Measurements from ENCODE around the gene FAM120B.
"Not testable (repeated sequence)": the region's sequence is repeated elsewhere in the genome, so short reads cannot be mapped to it uniquely, and the experiment has no call there.

FAM120B gene

GRCh38 chr6:170347091-170347490, 40.5 kb downstream of the FAM120B start:
- Histone ChIP-seq H3K36me3 (ENCODE audit: control insufficient read depth in 5 of 5, insufficient read depth in 5 of 5, low read length in 5 of 5) (peaks cover 27 to 60% (median 45%) of the 10 kb centered on the region in 5 donors), H3K9me3 (ENCODE audit: control insufficient read depth in 5 of 5, low read length in 5 of 5) (no peaks in the 10 kb centered on the region), H3K27me3 (ENCODE audit: control insufficient read depth in 5 of 5, insufficient read depth in 4 of 5, low read length in 5 of 5) (no peaks in the 10 kb centered on the region), H3K4me1 (ENCODE audit: control insufficient read depth in 5 of 5, insufficient read depth in 5 of 5, low read length in 5 of 5) (peaks cover 3 to 16% (median 5%) of the 10 kb centered on the region in 5 donors), H3K27ac (ENCODE audit: low read depth, low read length) (no peak overlapping the region), H3K4me3 (ENCODE audit: low read depth in 1 of 5, low read length in 5 of 5) (no peak overlapping the region), H3K9ac (ENCODE audit: low read length in 5 of 5) (no peak overlapping the region)

- Histone ChIP-seq H3K27ac (ENCODE audit: low read depth, low read length) (no peak overlapping the region), H3K4me1 (ENCODE audit: control insufficient read depth in 5 of 5, insufficient read depth in 5 of 5, low read length in 5 of 5) (peaks cover 3 to 16% (median 5%) of the 10 kb centered on the region in 5 donors), H3K36me3 (ENCODE audit: control insufficient read depth in 5 of 5, insufficient read depth in 5 of 5, low read length in 5 of 5) (peaks cover 22 to 52% (median 38%) of the 10 kb centered on the region in 5 donors), H3K9me3 (ENCODE audit: control insufficient read depth in 5 of 5, low read length in 5 of 5) (no peaks in the 10 kb centered on the region), H3K4me3 (ENCODE audit: low read depth in 1 of 5, low read length in 5 of 5) (no peak overlapping the region), H3K27me3 (ENCODE audit: control insufficient read depth in 5 of 5, insufficient read depth in 4 of 5, low read length in 5 of 5) (no peaks in the 10 kb centered on the region), H3K9ac (ENCODE audit: low read length in 5 of 5) (no peak overlapping the region)
These were observed 41.4 kb downstream of the FAM120B start for GRCh38 chr6:170347975-170348374.

GRCh38 chr6:170351456-170351855, 44.9 kb downstream of the FAM120B start:
- H3K36me3 ChIP-seq (ENCODE audit: control insufficient read depth in 5 of 5, insufficient read depth in 5 of 5, low read length in 5 of 5): peaks cover 18 to 34% (median 30%) of the 10 kb centered on the region in 5 donors
- H3K27me3 ChIP-seq (ENCODE audit: control insufficient read depth in 5 of 5, insufficient read depth in 4 of 5, low read length in 5 of 5); H3K9me3 ChIP-seq (ENCODE audit: control insufficient read depth in 5 of 5, low read length in 5 of 5); H3K27ac ChIP-seq (ENCODE audit: low read depth, low read length); H3K9ac ChIP-seq (ENCODE audit: low read length in 5 of 5); H3K4me1 ChIP-seq (ENCODE audit: control insufficient read depth in 5 of 5, insufficient read depth in 5 of 5, low read length in 5 of 5); H3K4me3 ChIP-seq (ENCODE audit: low read depth in 1 of 5, low read length in 5 of 5): not testable (repeated sequence)

- H3K4me3 ChIP-seq (ENCODE audit: low read depth in 1 of 5, low read length in 5 of 5); H3K27me3 ChIP-seq (ENCODE audit: control insufficient read depth in 5 of 5, insufficient read depth in 4 of 5, low read length in 5 of 5); H3K9me3 ChIP-seq (ENCODE audit: control insufficient read depth in 5 of 5, low read length in 5 of 5); H3K27ac ChIP-seq (ENCODE audit: low read depth, low read length); H3K9ac ChIP-seq (ENCODE audit: low read length in 5 of 5): not testable (repeated sequence)
- peaks cover 9 to 48% (median 33%) of the 10 kb centered on the region in 5 donors for H3K36me3 ChIP-seq (ENCODE audit: control insufficient read depth in 5 of 5, insufficient read depth in 5 of 5, low read length in 5 of 5)
- peaks cover 0 to 11% (median under 1%) of the 10 kb centered on the region in 5 donors for H3K4me1 ChIP-seq (ENCODE audit: control insufficient read depth in 5 of 5, insufficient read depth in 5 of 5, low read length in 5 of 5)
These were observed 48.6 kb downstream of the FAM120B start for GRCh38 chr6:170355190-170355589.

- Histone ChIP-seq H3K4me3 (ENCODE audit: low read depth in 1 of 5, low read length in 5 of 5) (no peak overlapping the region), H3K27ac (ENCODE audit: low read depth, low read length) (no peak overlapping the region), H3K4me1 (ENCODE audit: control insufficient read depth in 5 of 5, insufficient read depth in 5 of 5, low read length in 5 of 5) (peaks cover 0 to 16% (median 4%) of the 10 kb centered on the region in 5 donors), H3K9ac (ENCODE audit: low read length in 5 of 5) (no peak overlapping the region), H3K9me3 (ENCODE audit: control insufficient read depth in 5 of 5, low read length in 5 of 5) (no peaks in the 10 kb centered on the region), H3K36me3 (ENCODE audit: control insufficient read depth in 5 of 5, insufficient read depth in 5 of 5, low read length in 5 of 5) (peaks cover 8 to 48% (median 29%) of the 10 kb centered on the region in 5 donors), H3K27me3 (ENCODE audit: control insufficient read depth in 5 of 5, insufficient read depth in 4 of 5, low read length in 5 of 5) (no peaks in the 10 kb centered on the region)
These were observed 49.1 kb downstream of the FAM120B start for GRCh38 chr6:170355661-170356060.

GRCh38 chr6:170357812-170358211, 51.3 kb downstream of the FAM120B start:
- no peaks in the 10 kb centered on the region for H3K9me3 ChIP-seq (ENCODE audit: control insufficient read depth in 5 of 5, low read length in 5 of 5)
- H3K36me3 ChIP-seq (ENCODE audit: control insufficient read depth in 5 of 5, insufficient read depth in 5 of 5, low read length in 5 of 5): peaks cover 0 to 53% (median 33%) of the 10 kb centered on the region in 5 donors
- no peak overlapping the region for H3K9ac ChIP-seq (ENCODE audit: low read length in 5 of 5)
- no peak overlapping the region for H3K27ac ChIP-seq (ENCODE audit: low read depth, low read length)
- H3K4me1 ChIP-seq (ENCODE audit: control insufficient read depth in 5 of 5, insufficient read depth in 5 of 5, low read length in 5 of 5): peaks cover 0 to 17% (median 5%) of the 10 kb centered on the region in 5 donors
- H3K4me3 ChIP-seq (ENCODE audit: low read depth in 1 of 5, low read length in 5 of 5): no peak overlapping the region
- no peaks in the 10 kb centered on the region for H3K27me3 ChIP-seq (ENCODE audit: control insufficient read depth in 5 of 5, insufficient read depth in 4 of 5, low read length in 5 of 5)

- no peak overlapping the region for H3K27ac ChIP-seq (ENCODE audit: low read depth, low read length)
- peaks cover 0 to 17% (median 5%) of the 10 kb centered on the region in 5 donors for H3K4me1 ChIP-seq (ENCODE audit: control insufficient read depth in 5 of 5, insufficient read depth in 5 of 5, low read length in 5 of 5)
- no peak overlapping the region for H3K4me3 ChIP-seq (ENCODE audit: low read depth in 1 of 5, low read length in 5 of 5)
- no peak overlapping the region for H3K9ac ChIP-seq (ENCODE audit: low read length in 5 of 5)
- H3K27me3 ChIP-seq (ENCODE audit: control insufficient read depth in 5 of 5, insufficient read depth in 4 of 5, low read length in 5 of 5): no peaks in the 10 kb centered on the region
- H3K36me3 ChIP-seq (ENCODE audit: control insufficient read depth in 5 of 5, insufficient read depth in 5 of 5, low read length in 5 of 5): peaks cover 0 to 60% (median 37%) of the 10 kb centered on the region in 5 donors
- H3K9me3 ChIP-seq (ENCODE audit: control insufficient read depth in 5 of 5, low read length in 5 of 5): no peaks in the 10 kb centered on the region
These were observed 51.9 kb downstream of the FAM120B start for GRCh38 chr6:170358496-170358895.

GRCh38 chr6:170360476-170360875, 53.9 kb downstream of the FAM120B start:
- no peak overlapping the region for H3K27ac ChIP-seq (ENCODE audit: low read depth, low read length)
- no peak overlapping the region for H3K9ac ChIP-seq (ENCODE audit: low read length in 5 of 5)
- peaks cover 0 to 17% (median 5%) of the 10 kb centered on the region in 5 donors for H3K4me1 ChIP-seq (ENCODE audit: control insufficient read depth in 5 of 5, insufficient read depth in 5 of 5, low read length in 5 of 5)
- H3K4me3 ChIP-seq (ENCODE audit: low read depth in 1 of 5, low read length in 5 of 5): no peak overlapping the region
- H3K36me3 ChIP-seq (ENCODE audit: control insufficient read depth in 5 of 5, insufficient read depth in 5 of 5, low read length in 5 of 5): peaks cover 0 to 77% (median 54%) of the 10 kb centered on the region in 5 donors
- H3K27me3 ChIP-seq (ENCODE audit: control insufficient read depth in 5 of 5, insufficient read depth in 4 of 5, low read length in 5 of 5): no peaks in the 10 kb centered on the region
- H3K9me3 ChIP-seq (ENCODE audit: control insufficient read depth in 5 of 5, low read length in 5 of 5): no peaks in the 10 kb centered on the region

- Histone ChIP-seq H3K4me1 (ENCODE audit: control insufficient read depth in 5 of 5, insufficient read depth in 5 of 5, low read length in 5 of 5) (peaks cover 0 to 17% (median 5%) of the 10 kb centered on the region in 5 donors), H3K36me3 (ENCODE audit: control insufficient read depth in 5 of 5, insufficient read depth in 5 of 5, low read length in 5 of 5) (peaks cover 0 to 81% (median 52%) of the 10 kb centered on the region in 5 donors), H3K27ac (ENCODE audit: low read depth, low read length) (no peak overlapping the region), H3K9me3 (ENCODE audit: control insufficient read depth in 5 of 5, low read length in 5 of 5) (no peaks in the 10 kb centered on the region), H3K4me3 (ENCODE audit: low read depth in 1 of 5, low read length in 5 of 5) (no peak overlapping the region), H3K27me3 (ENCODE audit: control insufficient read depth in 5 of 5, insufficient read depth in 4 of 5, low read length in 5 of 5) (no peaks in the 10 kb centered on the region), H3K9ac (ENCODE audit: low read length in 5 of 5) (no peak overlapping the region)
These were observed 54.8 kb downstream of the FAM120B start for GRCh38 chr6:170361335-170361734.

GRCh38 chr6:170362121-170362520, 55.6 kb downstream of the FAM120B start:
- H3K27ac ChIP-seq (ENCODE audit: low read depth, low read length): no peak overlapping the region
- no peak overlapping the region for H3K9ac ChIP-seq (ENCODE audit: low read length in 5 of 5)
- no peak overlapping the region for H3K4me3 ChIP-seq (ENCODE audit: low read depth in 1 of 5, low read length in 5 of 5)
- H3K36me3 ChIP-seq (ENCODE audit: control insufficient read depth in 5 of 5, insufficient read depth in 5 of 5, low read length in 5 of 5): peaks cover 0 to 78% (median 53%) of the 10 kb centered on the region in 5 donors
- H3K4me1 ChIP-seq (ENCODE audit: control insufficient read depth in 5 of 5, insufficient read depth in 5 of 5, low read length in 5 of 5): peaks cover 0 to 17% (median 5%) of the 10 kb centered on the region in 5 donors
- no peaks in the 10 kb centered on the region for H3K9me3 ChIP-seq (ENCODE audit: control insufficient read depth in 5 of 5, low read length in 5 of 5)
- H3K27me3 ChIP-seq (ENCODE audit: control insufficient read depth in 5 of 5, insufficient read depth in 4 of 5, low read length in 5 of 5): no peaks in the 10 kb centered on the region

Measured in subcutaneous abdominal adipose tissue (tissue), 5 donors.